NCI-H524 treated with DMSO at 0.1 percent for 48 hours (cell line): ENCODE data around the gene KCNQ1OT1.

ENCODE experiments used
- DNase-seq: peaks from one replicate; lab custom pipeline; 2025; lab: John Stamatoyannopoulos, UW

The KCNQ1OT1 gene

GRCh38 chr11:2582351-2582945 is 117.3 kb downstream of the KCNQ1OT1 start:
- DNase-seq: no peak

GRCh38 chr11:2581931-2582350 is 117.9 kb downstream of the KCNQ1OT1 start:
- no peak for DNase-seq

- DNase-seq: no peak
These were observed 118.5 kb downstream of the KCNQ1OT1 start for GRCh38 chr11:2581151-2581930.

- no peak for DNase-seq
These were observed 119.2 kb downstream of the KCNQ1OT1 start for GRCh38 chr11:2580571-2581001.

- DNase-seq: no peak
These were observed 119.8 kb downstream of the KCNQ1OT1 start for GRCh38 chr11:2580061-2580421.

- DNase-seq: no peak
These were observed 120.3 kb downstream of the KCNQ1OT1 start for GRCh38 chr11:2579315-2580060.

- DNase-seq: no peak
These were observed 120.9 kb downstream of the KCNQ1OT1 start for GRCh38 chr11:2578929-2579270.

- no peak for DNase-seq
These were observed 121.5 kb downstream of the KCNQ1OT1 start for GRCh38 chr11:2577991-2578928.

- DNase-seq: no peak
These were observed 122.5 kb downstream of the KCNQ1OT1 start for GRCh38 chr11:2577031-2577990.

- DNase-seq: no peak
These were observed 123.2 kb downstream of the KCNQ1OT1 start for GRCh38 chr11:2576549-2576948.

- no peak for DNase-seq
These were observed 123.7 kb downstream of the KCNQ1OT1 start for GRCh38 chr11:2576111-2576510.

GRCh38 chr11:2575591-2576051 is 124.2 kb downstream of the KCNQ1OT1 start:
- no peak for DNase-seq

- no peak for DNase-seq
These were observed 125.0 kb downstream of the KCNQ1OT1 start for GRCh38 chr11:2574553-2575535.

GRCh38 chr11:2574043-2574552 is 125.7 kb downstream of the KCNQ1OT1 start:
- DNase-seq: no peak

- DNase-seq: no peak
These were observed 126.4 kb downstream of the KCNQ1OT1 start for GRCh38 chr11:2573240-2574042.

GRCh38 chr11:2572491-2573239 is 127.1 kb downstream of the KCNQ1OT1 start:
- DNase-seq: no peak

GRCh38 chr11:2571598-2572281 is 128.1 kb downstream of the KCNQ1OT1 start:
- no peak for DNase-seq
